Kidney (tissue), 14 donors: ENCODE results near the gene NCMAP. TPM values are rescaled to one million over a fixed set of nuclear protein-coding genes. Genes with fewer than 3 reads are reported as not detected.
A peak's percentile ranks its signal among the peaks of the same experiment; 100 is the strongest.

Experiments used
- DNase-seq, 5 donors: peaks; one replicate each; pipeline ENCODE4 v3.0.0-alpha.2; 2013 to 2020
- FAIRE-seq: peaks from 2 replicates; lab custom pipeline; 2012; peaks lifted over from hg19 to GRCh38; lab: Jason Lieb, UNC
- H3K27ac ChIP-seq, 2 donors: one replicate each; pipeline ENCODE4 v1.7.0; 2013; ENCODE audit warnings: low read depth in 2 of 2, low read length in 2 of 2, inconsistent platforms in 1 of 2
- H3K27me3 ChIP-seq: one replicate; pipeline ENCODE4 v1.7.1; 2013; ENCODE audit warnings: low read length, inconsistent platforms; ENCODE audit not compliant: control insufficient read depth, insufficient read depth
- H3K36me3 ChIP-seq, 3 donors: one replicate each; pipeline versions ENCODE4 v1.7.0 to v1.7.1; 2013; ENCODE audit warnings: low read length in 3 of 3, control low read depth in 1 of 3, inconsistent platforms in 1 of 3; ENCODE audit not compliant: insufficient read depth in 3 of 3, control insufficient read depth in 2 of 3
- H3K4me1 ChIP-seq, 3 donors: one replicate each; pipeline versions ENCODE4 v1.7.0 to v1.7.1; 2013; ENCODE audit warnings: low read length in 3 of 3, inconsistent platforms in 1 of 3, low read depth in 1 of 3; ENCODE audit not compliant: control insufficient read depth in 2 of 3, insufficient read depth in 2 of 3
- H3K4me3 ChIP-seq, 3 donors: one replicate each; pipeline versions ENCODE4 v1.7.0 to v1.8.1; 2013; ENCODE audit warnings: low read length in 3 of 3, control low read depth in 1 of 3, inconsistent platforms in 1 of 3
- H3K9ac ChIP-seq, 3 donors: one replicate each; pipeline versions ENCODE4 v1.7.0 to v1.7.1; 2013; ENCODE audit warnings: low read length in 3 of 3, control low read depth in 1 of 3, inconsistent platforms in 1 of 3
- H3K9me3 ChIP-seq, 3 donors: one replicate each; pipeline versions ENCODE4 v1.7.0 to v1.7.1; 2013; ENCODE audit warnings: low read length in 3 of 3, control low read depth in 1 of 3, inconsistent platforms in 1 of 3; ENCODE audit not compliant: control insufficient read depth in 2 of 3, insufficient read depth in 1 of 3
- CTCF ChIP-seq: IDR thresholded peaks from 3 replicates; pipeline ENCODE4 v1.5.1; 2012; ENCODE audit warnings: mild to moderate bottlenecking, moderate library complexity, borderline replicate concordance; ENCODE audit not compliant: insufficient read depth; ENCODE audit errors: extremely low read depth
- intact Hi-C: fragments of 100-400 bp; cut with DNase I; formaldehyde crosslinking; loops from one replicate; pipeline ENCODE4 v1.11.1; 2022
- polyA plus RNA-seq: library from polyadenylated mRNA; stranded (reverse); fragments of 350-450 nt; fragmentation: Illumina TruSeq; extraction: RNeasy Lipid Tissue Mini Kit (QIAGEN cat#74804); gene quantifications from one replicate; pipeline ENCODE4 v1.2.3, GENCODE V29; 2014; ENCODE audit warnings: low read depth, low replicate concordance; ENCODE audit not compliant: insufficient read depth
- total RNA-seq: library from RNA; stranded (reverse); fragmentation: NEBNext Ultra II Directional; extraction: Animal tissue kit (Norgen Biotek cat#: 25700); gene quantifications from one replicate; pipeline ENCODE4 v1.2.1, GENCODE V29; 2021
- donor health status: control.
- donor health status: control.
- donor health status: control.
- donor health status: control.
- donor health status: control.
- donor health status: DM: yes; HTN: yes; CAD: no.
- donor health status: Normal renal cell carcinoma (clear cell type).

The NCMAP gene
- total and polyA plus RNA-seq, 2 donors from 2014 or later = 0.65 to 11.0 TPM

- Histone ChIP-seq H3K27ac (no peak overlapping the region), H3K4me3 (no peak overlapping the region), H3K9ac (no peak overlapping the region), H3K36me3 (no peaks in the 10 kb centered on the region), H3K9me3 (no peaks in the 10 kb centered on the region), H3K27me3 (no peaks in the 10 kb centered on the region), H3K4me1 (peaks cover 0 to 2% (median 2%) of the 10 kb centered on the region in 3 donors)
- no peak for TF ChIP-seq CTCF
- FAIRE-seq (no peak), DNase-seq (no peak)
- intact Hi-C loops = no loop called here
These were observed 2.6 kb downstream of the NCMAP start for GRCh38 chr1:24558455-24558854.

- H3K27me3 ChIP-seq = no peaks in the 10 kb centered on the region
- H3K27ac ChIP-seq = no peak overlapping the region
- intact Hi-C loops = no loop called here
- DNase-seq (peak in 4 of 5 donors; percentile 64 to 87 (median 84)), FAIRE-seq (no peak)
- H3K9ac ChIP-seq = no peak overlapping the region
- no peaks in the 10 kb centered on the region for H3K36me3 ChIP-seq
- no peaks in the 10 kb centered on the region for H3K9me3 ChIP-seq
- H3K4me3 ChIP-seq = no peak overlapping the region
- no peak for TF ChIP-seq CTCF
- peaks cover 0 to 2% (median 2%) of the 10 kb centered on the region in 3 donors for H3K4me1 ChIP-seq
These were observed 3.3 kb downstream of the NCMAP start for GRCh38 chr1:24558902-24559791.

- H3K27ac ChIP-seq = no peak overlapping the region
- TF ChIP-seq CTCF = no peak
- no peak for FAIRE-seq
These were observed 4.5 kb downstream of the NCMAP start for GRCh38 chr1:24560361-24560760.

More at GRCh38 chr1:24560361-24560760, 4.5 kb downstream of the NCMAP start:
- Histone ChIP-seq H3K36me3 (no peaks in the 10 kb centered on the region), H3K4me1 (peaks cover 0 to 2% (median 2%) of the 10 kb centered on the region in 3 donors), H3K27me3 (no peaks in the 10 kb centered on the region), H3K9me3 (no peaks in the 10 kb centered on the region), H3K9ac (no peak overlapping the region), H3K4me3 (no peak overlapping the region)
- DNase-seq = peak in 1 of 5 donors; percentile 13
- intact Hi-C loops = no loop called here
